ENCODE results near the gene TBC1D9B. TPM values are rescaled to one million over a fixed set of nuclear protein-coding genes. Genes with fewer than 3 reads are reported as not detected.
A peak's percentile ranks its signal among the peaks of the same experiment; 100 is the strongest.
"Not testable (repeated sequence)": the region's sequence is repeated elsewhere in the genome, so short reads cannot be mapped to it uniquely, and the experiment has no call there.

The TBC1D9B gene
- total RNA-seq, 4 donors from 2014 or later: 58.8 to 439 (median 212) TPM

GRCh38 chr5:179839328-179840256 lies 68.1 kb downstream of the TBC1D9B start:
- Histone ChIP-seq H3K27ac (no peak overlapping the region), H3K36me3 (peaks cover 0 to 94% of the 10 kb centered on the region in 2 donors), H3K27me3 (no peaks in the 10 kb centered on the region), H3K4me3 (no peak overlapping the region), H3K9me3 (peaks cover 0 to 2% (median 0%) of the 10 kb centered on the region in 3 donors), H3K4me1 (peaks cover 0 to 18% (median 3%) of the 10 kb centered on the region in 3 donors)
- TF ChIP-seq POLR2AphosphoS5 (IDR thresholded peaks at IDR 0.05): no peak
- TF ChIP-seq POLR2A (IDR thresholded peaks at IDR 0.05): no peak
- no peak for TF ChIP-seq EP300 (IDR thresholded peaks at IDR 0.05)
- TF ChIP-seq CTCF (IDR thresholded peaks at IDR 0.05): no peak
- WGBS, 2 donors (ENCODE audit: low coverage in 1 of 2): 81 to 85% methylated on average over 4 to 6 of the region's 16 CpGs
- no peak for ATAC-seq

GRCh38 chr5:179837076-179838011 lies 70.4 kb downstream of the TBC1D9B start:
- H3K9me3 ChIP-seq: no peaks in the 10 kb centered on the region
- H3K27ac ChIP-seq: peak overlapping the region in 3 of 4 donors; percentile 51 to 57 (median 52)
- H3K27me3 ChIP-seq: no peaks in the 10 kb centered on the region
- ATAC-seq: no peak
- no peak overlapping the region for H3K4me3 ChIP-seq
- peaks cover 0 to 97% of the 10 kb centered on the region in 2 donors for H3K36me3 ChIP-seq
- peaks cover 0 to 36% (median 3%) of the 10 kb centered on the region in 3 donors for H3K4me1 ChIP-seq
- no peak for TF ChIP-seq CTCF (IDR thresholded peaks at IDR 0.05)
- no peak for TF ChIP-seq EP300 (IDR thresholded peaks at IDR 0.05)
- TF ChIP-seq POLR2A (IDR thresholded peaks at IDR 0.05): no peak
- TF ChIP-seq POLR2AphosphoS5 (IDR thresholded peaks at IDR 0.05): no peak
- WGBS, 2 donors (ENCODE audit: low coverage in 1 of 2): 69 to 82% methylated on average over 9 to 12 of the region's 15 CpGs

GRCh38 chr5:179836225-179837019 lies 71.3 kb downstream of the TBC1D9B start:
- H3K9me3 ChIP-seq: no peaks in the 10 kb centered on the region
- no peak overlapping the region for H3K4me3 ChIP-seq
- peaks cover 0 to 98% of the 10 kb centered on the region in 2 donors for H3K36me3 ChIP-seq
- no peaks in the 10 kb centered on the region for H3K27me3 ChIP-seq
- H3K27ac ChIP-seq: peak overlapping the region in 3 of 4 donors; percentile 51 to 57 (median 52)
- TF ChIP-seq EP300 (IDR thresholded peaks at IDR 0.05) (no peak), CTCF (IDR thresholded peaks at IDR 0.05) (no peak), POLR2AphosphoS5 (IDR thresholded peaks at IDR 0.05) (peak; percentile 74)
- peak; percentile 35 for ATAC-seq
- peaks cover 0 to 45% (median 3%) of the 10 kb centered on the region in 3 donors for H3K4me1 ChIP-seq
- 44 to 67% methylated on average over 5 to 9 of the region's 19 CpGs for WGBS, 2 donors (ENCODE audit: low coverage in 1 of 2)

GRCh38 chr5:179834871-179835270 lies 72.8 kb downstream of the TBC1D9B start:
- H3K27me3 ChIP-seq, H3K4me3 ChIP-seq, H3K27ac ChIP-seq, ATAC-seq, H3K9me3 ChIP-seq: not testable (repeated sequence)
- peaks cover 0 to 53% (median 3%) of the 10 kb centered on the region in 3 donors for H3K4me1 ChIP-seq
- peaks cover 0 to 98% of the 10 kb centered on the region in 2 donors for H3K36me3 ChIP-seq
- WGBS, 2 donors (ENCODE audit: low coverage in 1 of 2): no CpG with 5 or more reads among the region's 28 CpGs

All from gastroesophageal sphincter (tissue), 4 donors.